SK-N-DZ (cell line): ENCODE data around the gene ANK2.
"Not testable (repeated sequence)": the region's sequence is repeated elsewhere in the genome, so short reads cannot be mapped to it uniquely, and the experiment has no call there.

ENCODE experiments used
- DNase-seq: peaks from one replicate; pipeline ENCODE4 v3.0.0-alpha.2; 2015; ENCODE audit warnings: low spot score

ANK2 gene

DNA sequence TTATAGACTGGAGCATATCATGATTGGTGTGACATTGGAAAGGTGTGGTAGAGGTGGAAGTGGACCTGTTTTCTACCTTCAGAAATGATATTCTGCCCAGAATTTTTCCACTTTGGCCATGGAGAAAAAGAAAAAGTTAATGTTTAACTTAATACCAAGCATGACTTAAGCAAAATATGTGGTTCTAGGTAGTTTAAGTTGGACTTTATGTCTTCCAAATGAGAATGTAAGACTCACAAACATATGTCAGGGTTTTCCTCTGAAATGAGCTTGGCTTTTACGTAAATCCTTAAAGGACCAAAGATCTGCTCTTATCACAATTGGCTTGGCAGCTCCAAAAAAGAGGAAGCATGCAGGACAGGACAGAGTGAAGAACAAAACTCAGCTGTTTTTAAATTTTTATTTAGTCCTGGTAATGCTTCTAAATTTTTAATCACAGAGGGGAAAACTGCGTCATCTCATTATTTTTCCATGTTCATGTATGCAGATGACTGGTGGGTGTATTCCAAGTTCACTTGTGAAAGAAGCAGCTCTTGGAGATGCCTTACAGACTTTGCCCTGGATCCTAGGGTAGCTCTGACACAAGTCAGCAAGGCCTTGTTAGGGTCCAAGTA lies 98.2 kb downstream of the ANK2 start:
- no peak for DNase-seq

DNA sequence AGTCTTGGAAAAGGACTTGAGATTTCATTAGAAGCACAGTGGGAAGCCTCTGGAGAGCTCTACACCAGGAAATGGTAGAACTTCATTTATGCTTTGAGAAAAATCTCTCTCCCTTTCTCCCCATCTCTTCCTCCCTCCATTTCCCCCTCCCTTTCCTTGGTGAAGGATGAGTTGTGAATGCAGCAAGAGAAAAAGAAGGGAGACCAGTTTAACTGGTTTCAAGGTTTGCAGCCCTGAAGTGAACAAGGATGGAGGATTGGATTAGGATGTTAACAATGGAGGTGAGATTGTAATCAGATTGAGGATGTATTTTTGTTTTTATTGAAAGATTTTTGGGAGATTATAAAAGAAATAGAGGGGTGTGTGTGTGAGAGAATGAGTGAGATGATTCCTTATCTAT lies 99.5 kb downstream of the ANK2 start:
- DNase-seq, result no peak

DNA sequence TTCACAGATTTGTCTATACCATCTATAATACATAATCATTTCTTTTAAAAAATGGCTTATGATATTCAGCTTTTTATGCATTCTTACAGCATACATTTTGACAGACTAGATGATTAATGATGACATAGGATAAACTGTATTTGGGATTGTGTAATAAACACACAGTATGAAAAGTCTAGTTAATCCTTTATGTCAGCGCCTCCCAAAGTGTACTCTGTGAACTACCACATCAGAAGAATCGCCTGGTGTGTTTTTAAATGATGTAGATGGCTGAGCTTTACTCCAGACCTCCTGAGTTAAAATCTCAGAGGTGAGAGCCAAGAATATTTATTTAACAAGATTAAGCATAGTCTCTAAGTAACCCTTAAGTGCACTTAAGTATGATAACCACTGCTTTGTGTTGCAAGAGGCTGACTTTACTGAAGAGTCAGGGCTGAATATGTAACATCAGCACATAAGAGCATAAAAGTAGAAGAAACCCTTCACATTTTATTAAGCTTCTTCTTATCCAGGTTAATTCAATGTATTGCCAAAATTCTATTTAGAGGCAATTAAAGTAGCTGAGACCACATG lies 104.2 kb downstream of the ANK2 start:
- peak; percentile 62 for DNase-seq

DNA sequence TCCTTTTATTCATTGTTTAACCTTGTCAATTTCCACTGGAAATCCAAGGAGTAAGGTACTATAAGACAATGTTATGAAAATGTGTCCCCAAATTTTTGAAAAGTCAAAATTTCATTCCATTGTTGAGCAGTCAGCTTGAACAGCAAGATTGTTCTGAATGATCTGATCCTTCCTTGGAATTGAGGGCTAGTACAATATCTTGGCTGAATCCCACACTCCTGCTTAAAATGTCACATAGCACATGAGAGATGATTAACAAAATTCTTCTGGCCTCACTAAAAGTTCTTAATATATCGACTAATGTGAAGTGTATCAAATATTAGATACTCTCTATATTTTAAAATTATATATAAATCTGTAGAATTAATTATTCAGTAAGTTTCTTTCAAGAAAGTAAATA lies 104.8 kb downstream of the ANK2 start:
- DNase-seq, result no peak

DNA sequence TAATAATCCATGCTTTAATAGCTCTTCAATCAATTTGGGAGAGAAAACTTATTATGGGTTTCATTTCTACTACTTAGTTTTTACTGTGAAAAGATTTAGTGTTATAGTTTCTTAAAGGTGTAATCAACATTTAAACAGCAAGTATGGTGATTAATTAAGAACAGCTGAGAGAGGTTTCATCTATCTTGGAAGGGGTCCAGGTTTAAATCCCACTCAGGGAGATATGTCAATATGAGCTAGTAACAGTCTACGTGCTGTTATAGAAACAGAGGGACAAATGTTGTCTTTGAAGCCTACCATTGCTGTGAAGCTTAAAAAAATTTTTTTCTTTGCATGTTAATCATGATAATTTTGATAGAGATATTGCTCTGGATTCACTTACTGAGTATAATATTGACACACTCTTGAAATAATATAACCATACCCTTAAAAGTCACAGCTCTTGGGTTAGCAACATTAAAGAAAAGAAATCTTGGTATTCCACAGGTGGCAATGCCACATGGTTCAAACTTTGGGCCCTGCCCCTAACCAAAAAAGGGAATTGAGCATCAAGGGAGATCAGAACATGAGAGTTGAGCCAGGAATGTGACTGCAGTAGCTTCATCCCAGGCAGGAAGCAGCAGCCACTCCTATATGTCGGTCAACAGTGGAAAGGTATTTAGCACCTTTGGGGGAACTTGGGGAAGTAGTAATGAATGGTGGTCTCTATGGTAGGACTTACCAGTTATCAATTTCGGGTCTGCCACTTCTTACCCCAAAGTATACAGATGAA lies 107.8 kb downstream of the ANK2 start:
- DNase-seq, result no peak

DNA sequence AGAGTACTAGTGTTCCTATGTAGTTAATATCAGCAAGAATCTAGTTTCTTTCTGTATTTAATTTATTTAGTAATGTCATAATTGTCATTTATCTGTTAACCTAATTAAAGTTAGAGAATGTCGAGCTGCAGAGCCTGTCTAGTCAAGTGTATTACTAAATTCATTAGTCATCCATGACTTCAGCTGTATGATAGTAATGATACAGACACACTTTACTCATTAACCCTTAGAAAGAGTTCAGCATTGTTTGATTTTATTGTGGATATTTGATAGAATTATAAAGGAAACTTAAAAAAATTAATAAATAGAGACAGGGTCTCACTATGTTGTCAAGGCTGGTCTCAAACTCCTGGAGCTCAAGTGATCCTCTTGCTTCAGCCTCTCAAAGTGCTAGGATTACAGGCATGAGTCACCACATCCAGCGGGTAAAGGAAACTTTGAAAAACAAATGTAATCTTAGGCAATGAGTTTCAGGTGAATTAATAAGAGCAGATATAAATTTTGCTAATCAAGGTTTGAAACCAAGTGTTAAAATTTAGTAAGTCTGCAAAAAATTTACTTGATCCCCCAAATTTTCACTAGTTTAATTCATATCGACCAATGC lies 110.6 kb downstream of the ANK2 start:
- no peak for DNase-seq

DNA sequence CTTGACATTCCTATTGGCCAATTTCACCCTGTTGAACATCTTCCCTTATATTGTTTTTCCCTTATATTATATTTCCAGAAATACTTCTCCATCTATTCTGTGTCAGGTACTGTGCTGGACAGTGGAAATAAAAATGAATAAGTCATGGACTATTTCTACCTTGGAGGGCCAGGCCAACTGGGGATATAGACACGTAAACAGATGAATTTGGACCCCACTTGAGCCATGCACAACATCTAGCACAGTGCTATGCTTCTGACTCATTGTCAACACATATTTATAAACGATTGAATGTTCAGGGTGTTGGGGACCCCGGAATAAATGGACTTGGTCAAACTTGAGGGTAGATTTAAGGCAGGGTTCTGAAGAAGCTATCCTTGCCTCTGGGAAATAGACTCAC lies 111.1 kb downstream of the ANK2 start:
- no peak for DNase-seq

DNA sequence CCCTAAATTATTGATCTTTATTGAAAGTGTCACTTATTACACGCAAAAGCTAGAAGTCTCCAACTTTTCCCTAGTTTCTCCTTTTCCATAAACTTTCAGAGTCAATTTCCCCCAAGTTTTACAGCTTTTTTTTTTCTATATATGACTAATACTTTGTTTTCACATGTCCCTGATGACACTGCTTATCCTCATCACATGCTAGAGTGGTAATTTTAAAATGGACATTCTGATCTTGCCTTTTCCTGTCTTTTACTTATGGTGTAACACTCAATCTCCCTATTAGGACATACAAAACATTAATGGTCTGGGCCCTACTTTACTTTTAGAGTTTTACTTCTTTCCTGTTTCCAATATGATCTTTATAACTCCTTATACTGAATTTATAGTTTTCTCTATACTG lies 112.6 kb downstream of the ANK2 start:
- DNase-seq, result no peak

DNA sequence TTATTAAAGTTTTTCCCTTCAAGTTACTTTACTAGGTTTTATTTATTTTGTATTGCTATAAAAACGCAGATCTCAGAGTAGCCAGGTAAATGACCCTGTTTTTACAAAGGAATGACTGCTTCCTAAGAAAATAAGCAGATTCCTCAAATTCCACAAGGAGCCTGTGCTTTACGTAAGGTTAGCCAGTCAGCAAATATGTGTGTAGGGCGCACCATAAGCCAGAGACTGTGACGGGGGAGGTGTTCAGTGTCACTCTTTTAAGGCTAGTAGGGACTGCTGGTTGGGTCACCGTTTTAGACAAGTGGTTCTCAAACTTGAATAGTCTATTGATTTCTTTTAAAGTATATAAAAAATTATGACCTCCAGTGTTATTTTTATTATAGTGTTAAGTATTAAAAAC lies 119.9 kb downstream of the ANK2 start:
- no peak for DNase-seq

DNA sequence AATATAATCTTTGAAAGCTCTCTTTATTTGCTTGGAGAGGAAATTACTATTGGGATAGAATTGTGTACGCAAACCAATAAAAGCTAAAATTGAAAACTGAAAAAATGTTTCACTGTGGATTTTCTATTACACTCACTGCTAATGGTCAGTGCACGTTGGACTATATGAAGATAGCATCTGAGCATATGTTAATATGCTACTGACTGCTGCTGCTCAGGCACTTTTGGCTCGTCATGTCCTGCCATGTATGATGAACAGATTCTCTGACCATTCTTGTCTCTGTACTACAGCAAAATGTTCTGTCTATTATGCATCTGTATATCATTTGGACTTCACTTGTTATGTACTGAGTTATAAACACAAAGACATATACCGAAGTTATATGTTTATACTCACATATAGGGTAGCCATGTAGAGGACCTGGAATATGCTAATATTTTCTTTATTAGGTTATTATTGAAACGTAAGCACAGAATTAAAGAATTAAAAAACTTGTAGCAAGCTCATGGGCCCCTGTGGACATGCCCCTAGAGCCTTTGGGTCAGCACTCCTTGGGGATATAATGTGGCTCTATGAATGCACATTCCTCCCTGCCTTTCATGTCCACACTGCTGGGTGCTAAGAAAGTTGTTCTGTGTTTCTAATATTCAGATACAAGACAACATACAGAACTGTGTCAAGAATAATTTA lies 120.8 kb downstream of the ANK2 start:
- DNase-seq, result no peak

DNA sequence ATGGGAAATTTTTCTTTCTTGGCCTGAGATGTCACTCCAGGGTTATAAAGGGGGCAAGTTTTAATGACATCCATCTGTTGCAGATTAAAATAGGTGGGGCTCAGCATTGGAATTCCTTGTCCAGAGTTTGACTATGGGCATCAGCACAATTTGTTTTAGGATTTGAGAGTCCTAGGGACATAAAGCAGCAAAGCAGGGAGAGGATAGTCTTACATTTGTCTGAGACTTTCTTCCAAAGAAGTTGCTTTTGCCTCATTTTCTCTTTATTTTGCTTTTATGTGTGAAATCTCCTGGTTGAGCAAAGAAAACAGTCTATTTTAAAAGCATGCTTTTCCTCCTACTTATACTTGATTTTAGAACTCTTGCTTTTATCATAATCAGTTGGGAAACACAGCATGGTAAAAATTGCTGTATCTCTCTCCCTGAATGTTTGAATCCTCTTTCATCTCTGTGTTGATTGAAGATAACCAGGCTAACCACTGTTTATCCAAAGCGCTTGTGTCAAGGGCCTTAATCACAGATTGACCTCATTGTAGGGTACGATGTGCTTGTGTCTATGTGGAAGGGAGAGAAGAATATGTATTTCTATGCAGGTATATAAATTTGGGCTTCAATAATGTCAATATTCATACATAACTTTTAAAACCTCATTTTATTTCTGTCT lies 121.5 kb downstream of the ANK2 start:
- peak; percentile 2 for DNase-seq

DNA sequence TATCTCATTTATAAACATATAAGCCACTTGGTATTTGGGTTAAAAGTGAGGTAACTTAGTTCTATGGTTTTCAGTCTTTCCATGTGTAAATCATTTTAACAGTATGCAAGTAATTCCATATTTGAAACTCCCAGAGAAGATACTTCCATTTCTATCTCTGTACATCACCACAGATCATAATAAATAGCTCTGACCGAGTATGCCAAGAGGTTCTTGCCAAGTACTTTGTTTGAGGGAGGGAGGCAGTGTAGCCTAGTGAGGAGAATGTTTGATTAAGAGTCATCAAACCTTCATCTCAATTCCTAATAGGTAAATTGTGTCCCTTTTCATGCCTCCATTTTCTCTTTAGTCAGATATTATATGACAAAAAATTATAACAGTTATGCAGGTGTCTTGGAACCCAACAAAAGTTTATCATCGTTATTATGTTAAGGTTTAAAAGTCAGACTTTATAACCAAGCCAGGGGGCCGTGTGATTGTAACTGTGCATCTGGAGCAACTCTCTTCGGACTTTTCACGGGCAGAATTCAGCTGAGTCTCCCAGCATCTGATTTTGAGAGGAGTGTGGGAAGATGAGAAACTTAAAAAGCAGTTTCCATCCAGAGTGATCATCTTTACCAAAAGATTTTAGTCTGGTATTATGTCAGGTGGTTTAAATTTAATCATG lies 123.8 kb downstream of the ANK2 start:
- DNase-seq, result no peak

DNA sequence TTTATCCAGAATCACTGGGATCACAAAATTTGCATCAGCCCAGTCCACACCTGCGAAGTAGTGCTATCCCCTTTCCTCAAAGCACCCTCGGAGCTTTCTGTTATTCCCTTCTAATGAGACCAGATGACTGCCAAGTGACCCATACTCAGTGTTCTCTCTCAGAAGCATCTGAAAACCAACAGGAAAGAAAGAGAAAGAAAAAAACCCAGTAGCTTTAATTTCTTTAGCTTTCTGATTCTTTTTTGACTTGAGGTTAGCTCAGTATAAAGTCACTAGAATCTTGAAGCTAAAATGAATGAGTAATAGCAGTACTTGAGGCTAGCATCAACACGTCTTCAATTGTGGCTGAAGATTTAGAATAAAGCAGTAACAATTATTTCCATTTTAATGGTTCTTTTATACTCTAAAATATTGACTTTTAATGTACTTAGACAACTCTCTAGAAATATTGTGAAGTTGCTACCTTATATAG lies 124.4 kb downstream of the ANK2 start:
- no peak for DNase-seq

DNA sequence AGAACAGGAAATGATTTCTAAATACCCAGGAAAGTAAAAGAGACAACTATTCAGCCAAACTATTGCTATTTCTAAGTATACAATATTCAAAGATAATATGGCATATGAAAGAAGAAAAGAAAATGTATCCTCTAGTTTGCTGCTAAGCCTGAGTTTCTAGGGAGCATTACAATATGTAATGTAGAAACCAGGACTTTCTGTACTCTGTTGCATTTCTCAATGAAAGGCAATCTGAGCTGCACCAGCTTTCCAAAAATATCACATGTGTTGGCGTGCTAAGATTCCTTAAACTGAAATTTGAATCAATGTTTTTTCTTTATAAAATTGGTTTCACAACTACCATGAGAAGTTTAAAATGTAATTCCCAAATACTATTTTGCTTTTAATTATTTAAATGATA lies 129.6 kb downstream of the ANK2 start:
- no peak for DNase-seq

DNA sequence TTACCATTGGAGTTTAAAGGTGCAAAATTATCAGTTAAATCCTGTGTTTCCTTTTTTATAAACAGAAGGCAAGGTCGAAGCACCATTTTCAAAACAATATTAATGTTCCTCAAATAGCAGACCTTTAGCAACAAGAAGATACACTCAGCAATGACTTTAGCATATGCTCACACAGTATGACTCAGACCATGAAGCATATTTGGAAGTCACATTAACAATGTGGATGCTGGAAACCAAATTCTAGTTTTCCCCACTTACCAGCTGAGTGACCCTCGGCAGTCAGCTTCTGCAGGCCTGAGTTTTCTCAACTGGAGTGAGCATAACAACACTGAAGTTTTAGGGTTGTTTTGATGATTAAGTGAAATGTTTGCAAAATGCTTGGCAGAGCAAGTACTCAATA lies 130.5 kb downstream of the ANK2 start:
- DNase-seq, result no peak

DNA sequence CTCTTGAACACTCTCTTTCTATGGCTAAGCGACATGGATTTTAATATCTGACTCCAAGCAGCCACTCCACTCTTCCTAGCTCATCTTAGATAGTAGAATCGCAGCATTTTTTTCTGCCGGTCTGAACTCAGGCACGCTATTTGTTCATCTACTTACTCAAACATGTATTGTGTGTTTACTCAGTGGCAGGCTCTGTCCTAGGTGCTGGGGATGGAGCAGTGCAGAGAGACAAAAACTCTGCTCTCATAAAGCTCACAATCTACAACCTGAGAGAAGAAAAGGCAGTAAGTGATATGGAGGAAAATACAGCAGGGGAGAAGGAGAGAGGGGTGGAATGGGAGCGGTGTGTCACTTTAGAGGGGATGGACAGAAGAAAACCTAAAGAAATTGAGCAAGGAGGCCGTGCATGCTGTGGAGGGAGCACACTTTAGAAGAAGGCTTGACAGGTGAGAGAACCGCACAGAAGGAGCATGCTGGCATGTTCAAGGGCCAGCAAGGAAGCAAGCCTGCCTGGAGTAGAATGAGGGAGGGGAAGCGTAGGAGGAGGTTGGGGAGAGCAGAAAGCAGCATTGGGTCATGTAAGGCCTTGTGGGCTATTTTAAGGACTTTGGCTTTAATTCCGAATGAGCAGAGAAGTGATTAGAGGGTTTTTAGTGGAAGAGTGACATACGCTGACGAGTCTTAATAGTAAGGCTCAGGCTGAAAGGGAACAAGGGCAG lies 132.0 kb downstream of the ANK2 start:
- DNase-seq, result no peak

DNA sequence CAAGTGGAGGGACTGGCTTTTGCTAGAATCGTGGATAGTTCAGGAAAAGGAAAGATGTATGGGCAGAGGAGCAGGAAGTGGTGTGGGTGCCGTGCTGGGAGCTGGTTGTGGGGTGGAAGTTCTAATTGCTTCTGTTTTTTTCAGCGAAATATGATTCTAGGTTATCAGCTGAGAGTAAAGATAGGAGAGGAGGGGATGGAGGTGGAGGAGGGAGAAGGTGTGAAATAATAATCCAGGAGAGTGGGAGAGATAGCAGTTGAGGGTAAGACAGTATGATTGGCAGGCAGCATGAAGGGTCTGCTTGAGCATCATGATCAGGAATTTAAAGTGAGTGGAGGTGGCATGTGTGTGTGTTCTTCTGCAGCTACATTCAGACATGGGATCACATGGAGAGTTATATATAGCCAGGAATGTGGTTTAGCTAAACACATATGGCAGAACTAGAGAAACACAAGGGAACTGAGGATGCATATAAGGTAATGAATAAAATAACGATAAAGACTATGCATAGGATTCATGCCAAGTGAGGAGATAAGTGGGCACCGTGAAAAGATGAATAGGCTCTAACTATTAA lies 133.7 kb downstream of the ANK2 start:
- DNase-seq, result no peak

DNA sequence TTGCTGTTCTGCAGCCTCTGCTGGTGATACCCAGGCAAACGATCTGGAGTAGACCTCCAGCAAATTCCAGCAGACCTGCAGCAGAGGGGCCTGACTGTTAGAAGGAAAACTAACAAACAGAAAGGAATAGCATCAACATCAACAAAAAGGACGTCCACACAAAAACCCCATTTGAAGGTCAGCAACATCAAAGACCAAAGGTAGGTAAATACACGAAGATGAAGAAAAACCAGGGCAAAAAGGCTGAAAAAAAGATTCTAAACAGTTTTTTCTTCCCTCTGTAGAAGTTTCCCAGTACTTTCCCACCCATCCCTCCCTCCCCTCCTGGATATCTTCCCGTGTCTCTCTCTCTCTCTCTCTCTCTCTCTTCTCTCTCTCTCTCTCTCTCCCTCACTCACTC lies 136.8 kb downstream of the ANK2 start:
- DNase-seq, result not testable (repeated sequence)

DNA sequence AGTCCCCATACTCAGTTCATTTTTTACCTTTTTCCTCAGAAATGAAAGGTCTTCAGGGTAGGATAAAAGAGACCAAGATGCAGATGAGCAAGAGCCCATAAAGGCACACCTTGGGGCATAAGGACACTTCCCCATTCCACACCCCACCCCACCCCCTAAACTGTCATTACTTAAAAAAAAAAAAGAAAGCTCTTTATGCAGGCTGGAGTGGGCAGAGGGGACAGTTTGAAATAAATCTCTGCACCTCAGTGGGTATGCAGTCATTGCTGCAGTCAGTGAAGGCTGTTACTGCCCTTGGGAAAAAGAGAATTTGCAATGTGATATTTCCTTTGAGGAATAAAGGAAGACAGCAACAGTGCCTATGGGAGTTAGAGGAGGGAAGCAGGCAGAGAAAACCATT lies 137.5 kb downstream of the ANK2 start:
- no peak for DNase-seq

DNA sequence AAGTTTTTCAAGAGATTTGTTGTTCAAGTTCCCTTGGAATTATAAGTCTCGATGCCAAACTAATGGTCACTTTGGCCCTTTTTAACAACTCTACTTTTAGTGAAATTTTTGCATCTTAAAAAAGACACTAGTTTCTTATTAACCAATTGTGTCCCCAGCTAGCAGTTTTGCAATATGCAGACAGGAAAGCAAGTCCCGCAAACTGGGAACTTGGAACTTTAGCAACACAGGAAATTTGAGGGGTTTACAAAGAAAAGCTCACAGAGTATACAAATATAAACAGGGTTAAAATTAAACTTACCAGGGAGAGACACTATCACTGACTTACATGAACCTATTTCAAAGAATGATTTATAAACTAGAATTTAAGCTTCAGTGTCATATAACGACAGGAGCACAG lies 137.9 kb downstream of the ANK2 start:
- DNase-seq, result no peak
